IMR-90 (cell line): ENCODE results near the gene ST7. TPM values are rescaled to one million over a fixed set of nuclear protein-coding genes. Genes with fewer than 3 reads are reported as not detected.

Source experiments
- ATAC-seq: fragments of 200-7000 bp; cut with Tn5 transposase; 2 replicates; pipeline ENCODE4 v1.9.1; 2020; ENCODE audit warnings: low read depth, mild to moderate bottlenecking, moderate library complexity
- BruUV-seq: library from RNA; stranded (reverse); fragments of 400-500 nt; replicated peaks from 2 replicates; lab custom pipeline; 2021; lab: Mats Ljungman, UMichigan
- CTCF ChIA-PET: fragments of 300-600 bp; formaldehyde crosslinking; extraction: SDS; loops from one replicate; lab custom pipeline; 2021; ENCODE audit warnings: antibody characterized with exemption; lab: Yijun Ruan, JAX
- POLR2A ChIA-PET: fragments of 300-600 bp; sonication (Branson Sonifier 250); formaldehyde crosslinking; loops from one replicate; lab custom pipeline; 2022; ENCODE audit warnings: antibody characterized with exemption; ENCODE audit not compliant: unreplicated experiment; lab: Charles Lee
- DNase-seq: peaks from one replicate; pipeline ENCODE4 v3.0.0; 2013
- H2AFZ ChIP-seq: replicated peaks from 2 replicates; pipeline ENCODE3; 2013; ENCODE audit warnings: low read length, mild to moderate bottlenecking; ENCODE audit not compliant: poor library complexity
- H2AK5ac ChIP-seq: 2 replicates; pipeline ENCODE4 v1.6.1; 2013; ENCODE audit warnings: low read depth, low read length, inconsistent platforms
- H2AK9ac ChIP-seq: replicated peaks from 2 replicates; pipeline ENCODE3; 2013; ENCODE audit warnings: mild to moderate bottlenecking, low read depth, low read length, moderate library complexity; ENCODE audit not compliant: poor library complexity
- H2BK120ac ChIP-seq: 2 replicates; pipeline ENCODE4 v1.6.1; 2013; ENCODE audit warnings: low read depth, low read length, inconsistent platforms
- H2BK15ac ChIP-seq: 3 replicates; pipeline ENCODE4 v1.6.1; 2013; ENCODE audit warnings: low read depth, low read length, inconsistent platforms
- H2BK20ac ChIP-seq: 2 replicates; pipeline ENCODE4 v1.6.1; 2013; ENCODE audit warnings: low read depth, mild to moderate bottlenecking, inconsistent platforms, low read length, moderate library complexity
- H2BK5ac ChIP-seq: 2 replicates; pipeline ENCODE4 v1.6.1; 2013; ENCODE audit warnings: mild to moderate bottlenecking, low read depth, low read length, inconsistent platforms; ENCODE audit not compliant: poor library complexity, severe bottlenecking
- H3K14ac ChIP-seq: replicated peaks from 2 replicates; pipeline ENCODE4 v1.6.1; 2013; ENCODE audit warnings: low read depth, low read length, inconsistent platforms
- H3K18ac ChIP-seq: 2 replicates; pipeline ENCODE4 v1.6.1; 2013; ENCODE audit warnings: low read depth, low read length, control low read depth
- H3K23ac ChIP-seq: 2 replicates; pipeline ENCODE4 v1.6.1; 2013; ENCODE audit warnings: low read depth, low read length, inconsistent platforms
- H3K27ac ChIP-seq: 2 replicates; pipeline ENCODE4 v1.5.1; 2013; ENCODE audit warnings: mild to moderate bottlenecking, control low read depth, low read length; ENCODE audit not compliant: insufficient read depth
- H3K27me3 ChIP-seq: 2 replicates; pipeline ENCODE4 v1.6.1; 2013; ENCODE audit warnings: low read length; ENCODE audit not compliant: control insufficient read depth, insufficient read depth
- H3K36me3 ChIP-seq: 2 replicates; pipeline ENCODE4 v1.6.1; 2013; ENCODE audit warnings: low read length, mixed read lengths; ENCODE audit not compliant: control insufficient read depth, insufficient read depth
- H3K4ac ChIP-seq: 2 replicates; pipeline ENCODE4 v1.6.1; 2013; ENCODE audit warnings: low read depth, low read length, inconsistent platforms
- H3K4me1 ChIP-seq: 2 replicates; pipeline ENCODE4 v1.6.1; 2013; ENCODE audit warnings: low read length, mixed read lengths; ENCODE audit not compliant: control insufficient read depth, insufficient read depth
- H3K4me2 ChIP-seq: 2 replicates; pipeline ENCODE4 v1.6.1; 2013; ENCODE audit warnings: low read depth, mild to moderate bottlenecking, control low read depth, low read length, moderate library complexity
- H3K4me3 ChIP-seq: 2 replicates; pipeline ENCODE4 v1.5.1; 2013; ENCODE audit warnings: low read depth, mild to moderate bottlenecking, control low read depth, low read length, moderate library complexity; ENCODE audit not compliant: insufficient read depth
- H3K56ac ChIP-seq: 2 replicates; pipeline ENCODE4 v1.6.1; 2013; ENCODE audit warnings: low read length, inconsistent platforms; ENCODE audit not compliant: insufficient read depth; ENCODE audit errors: extremely low read depth
- H3K79me1 ChIP-seq, 2 experiments: 2 replicates each; pipeline ENCODE4 v1.6.1; 2013; ENCODE audit warnings: low read length in 2 of 2, inconsistent platforms in 1 of 2, low read depth in 1 of 2
- H3K9ac ChIP-seq: 2 replicates; pipeline ENCODE4 v1.6.1; 2013; ENCODE audit warnings: low read depth, low read length, control low read depth
- H3K9me1 ChIP-seq: 2 replicates; pipeline ENCODE4 v1.6.1; 2013; ENCODE audit warnings: low read length, inconsistent platforms; ENCODE audit not compliant: insufficient read depth
- H3K9me3 ChIP-seq: 2 replicates; pipeline ENCODE4 v1.6.1; 2013; ENCODE audit warnings: low read length; ENCODE audit not compliant: control insufficient read depth, insufficient read depth
- H4K20me1 ChIP-seq: 2 replicates; pipeline ENCODE4 v1.6.1; 2013; ENCODE audit warnings: low read length, inconsistent platforms; ENCODE audit not compliant: insufficient read depth
- H4K5ac ChIP-seq: 2 replicates; pipeline ENCODE4 v1.6.1; 2013; ENCODE audit warnings: mild to moderate bottlenecking, low read depth, low read length, control low read depth
- H4K8ac ChIP-seq, 2 experiments: 2 replicates each; pipeline ENCODE4 v1.6.1; 2013; ENCODE audit warnings: low read depth in 2 of 2, low read length in 2 of 2, control low read depth in 1 of 2, inconsistent platforms in 1 of 2
- H4K91ac ChIP-seq: 2 replicates; pipeline ENCODE4 v1.6.1; 2013; ENCODE audit warnings: low read depth, low read length, inconsistent platforms; ENCODE audit not compliant: insufficient read depth
- BHLHE40 ChIP-seq: fragments of 150-350 bp; IDR thresholded peaks from 2 replicates; pipeline ENCODE4 v1.6.1; 2016; ENCODE audit warnings: mild to moderate bottlenecking, low read depth, low read length
- CEBPB ChIP-seq: IDR thresholded peaks from 2 replicates; pipeline ENCODE4 v1.6.1; 2012; ENCODE audit warnings: low read depth, low read length, improper control_type of control experiment
- CHD1 ChIP-seq: IDR thresholded peaks from 2 replicates; pipeline ENCODE4 v1.6.1; 2012; ENCODE audit warnings: low read depth, low read length, improper control_type of control experiment
- ELK1 ChIP-seq: fragments of 150-350 bp; IDR thresholded peaks from 2 replicates; pipeline ENCODE4 v1.6.1; 2016; ENCODE audit warnings: low read depth, mild to moderate bottlenecking, low read length, moderate library complexity, borderline replicate concordance
- FOS ChIP-seq: fragments of 150-350 bp; IDR thresholded peaks from 2 replicates; pipeline ENCODE4 v1.6.1; 2016; ENCODE audit warnings: low read depth, low read length
- MAFK ChIP-seq: IDR thresholded peaks from 2 replicates; pipeline ENCODE4 v1.6.1; 2012; ENCODE audit warnings: low read depth, low read length, improper control_type of control experiment
- MAZ ChIP-seq: IDR thresholded peaks from 2 replicates; pipeline ENCODE4 v1.6.1; 2012; ENCODE audit warnings: low read depth, mild to moderate bottlenecking, low read length, improper control_type of control experiment, moderate library complexity, borderline replicate concordance
- POLR2A ChIP-seq: IDR thresholded peaks from 2 replicates; pipeline ENCODE4 v1.6.1; 2012; ENCODE audit warnings: mild to moderate bottlenecking, low read depth, low read length
- RAD21 ChIP-seq: IDR thresholded peaks from 2 replicates; pipeline ENCODE4 v1.6.1; 2012; ENCODE audit warnings: low read length, improper control_type of control experiment
- RCOR1 ChIP-seq: IDR thresholded peaks from 2 replicates; pipeline ENCODE4 v1.6.1; 2012; ENCODE audit warnings: mild to moderate bottlenecking, low read length, improper control_type of control experiment; ENCODE audit not compliant: insufficient replicate concordance
- RFX5 ChIP-seq: IDR thresholded peaks from 2 replicates; pipeline ENCODE4 v1.8.0; 2012; ENCODE audit warnings: low read depth, mild to moderate bottlenecking, low read length, moderate library complexity
- SMC3 ChIP-seq: fragments of 150-350 bp; IDR thresholded peaks from 2 replicates; pipeline ENCODE4 v1.6.1; 2016; ENCODE audit warnings: low read depth, mild to moderate bottlenecking, antibody characterized with exemption, low read length, moderate library complexity
- WGBS, 2 experiments: methylation state at CpG; one replicate each; pipeline versions ENCODE4 v1.1.5 to v1.1.7; 2013; ENCODE audit warnings: missing lambda C conversion rate in 2 of 2; ENCODE audit not compliant: insufficient read length in 1 of 2; ENCODE audit errors: extremely low coverage in 2 of 2; 5-methylcytosine and 5-hydroxymethylcytosine counted together
- dilution Hi-C: fragments of 300-500 bp; cut with HindIII; formaldehyde crosslinking; loops from one replicate; pipeline ENCODE4 v1.14.3; 2018; ENCODE audit warnings: low sequenced_read_pairs; ENCODE audit not compliant: unreplicated experiment
- in situ Hi-C: fragments of 300-500 bp; cut with MboI; formaldehyde crosslinking; loops from 3 replicates; pipeline ENCODE4 v1.14.3; 2019; ENCODE audit warnings: low sequenced_read_pairs, inconsistent platforms, mixed read lengths
- intact Hi-C: fragments of 100-400 bp; cut with micrococcal nuclease; formaldehyde crosslinking; loops from 2 replicates; pipeline ENCODE4 v1.10.0; 2022
- polyA plus RNA-seq, 3 experiments: library from polyadenylated mRNA; depleted of rRNA; stranded (reverse); fragments of >200 nt; gene quantifications; 2 replicates each; pipeline ENCODE4 v1.2.3, GENCODE V29; 2012; ENCODE audit warnings: low replicate concordance in 1 of 3
- total RNA-seq: library from RNA; depleted of rRNA; stranded (reverse); fragments of >200 nt; gene quantifications from 2 replicates; pipeline ENCODE4 v1.2.3, GENCODE V29; 2012
- TF ChIP-seq, protein P1 (sequence below): conservative IDR thresholded peaks from 2 replicates; pipeline ENCODE4 v1.5.1; 2012; ENCODE audit warnings: mild to moderate bottlenecking, low read depth, low read length, improper control_type of control experiment

ST7 gene
- total and polyA plus RNA-seq, 2 of the 4 experiments (the other 2 are of a cell fraction): 18.6 to 26.0 TPM

- no peak overlapping the region for H2BK120ac ChIP-seq
- no CpG with 5 or more reads among the region's 2 CpGs for WGBS, 2 experiments
- H3K27ac ChIP-seq: no peak overlapping the region
- intact Hi-C loops (no loop called here), dilution Hi-C loops (no loop called here), in situ Hi-C loops (loop anchor here (5.0 kb wide), 2 partner anchors 129 to 184 kb away; no protein-coding TSS in a partner anchor)
- H3K4me2 ChIP-seq: no peak overlapping the region
- no peak overlapping the region for H2BK15ac ChIP-seq
- H2AK9ac ChIP-seq: no peak overlapping the region
- no peak overlapping the region for H4K5ac ChIP-seq
- H3K56ac ChIP-seq: no peak overlapping the region
- H3K18ac ChIP-seq: no peak overlapping the region
- H3K4ac ChIP-seq: no peak overlapping the region
- H3K9me1 ChIP-seq: no peaks in the 10 kb centered on the region
- no peaks in the 10 kb centered on the region for H3K27me3 ChIP-seq
- H3K14ac ChIP-seq: no peak overlapping the region
- H3K36me3 ChIP-seq: no peaks in the 10 kb centered on the region
- no peak overlapping the region for H2BK20ac ChIP-seq
- H3K9ac ChIP-seq: no peak overlapping the region
- no peaks in the 10 kb centered on the region; the same call in 1 of the 2 replicates for H3K4me1 ChIP-seq
- ATAC-seq: no peak
- H3K23ac ChIP-seq: no peak overlapping the region
- no peaks in the 10 kb centered on the region for H4K20me1 ChIP-seq
- TF ChIP-seq FOS (no peak), CHD1 (no peak), POLR2A (no peak), ELK1 (no peak), SMC3 (no peak), RAD21 (no peak), RCOR1 (no peak), MAFK (no peak), RFX5 (no peak), CEBPB (no peak), MAZ (no peak), BHLHE40 (no peak)
- TF ChIP-seq, protein P1, sequence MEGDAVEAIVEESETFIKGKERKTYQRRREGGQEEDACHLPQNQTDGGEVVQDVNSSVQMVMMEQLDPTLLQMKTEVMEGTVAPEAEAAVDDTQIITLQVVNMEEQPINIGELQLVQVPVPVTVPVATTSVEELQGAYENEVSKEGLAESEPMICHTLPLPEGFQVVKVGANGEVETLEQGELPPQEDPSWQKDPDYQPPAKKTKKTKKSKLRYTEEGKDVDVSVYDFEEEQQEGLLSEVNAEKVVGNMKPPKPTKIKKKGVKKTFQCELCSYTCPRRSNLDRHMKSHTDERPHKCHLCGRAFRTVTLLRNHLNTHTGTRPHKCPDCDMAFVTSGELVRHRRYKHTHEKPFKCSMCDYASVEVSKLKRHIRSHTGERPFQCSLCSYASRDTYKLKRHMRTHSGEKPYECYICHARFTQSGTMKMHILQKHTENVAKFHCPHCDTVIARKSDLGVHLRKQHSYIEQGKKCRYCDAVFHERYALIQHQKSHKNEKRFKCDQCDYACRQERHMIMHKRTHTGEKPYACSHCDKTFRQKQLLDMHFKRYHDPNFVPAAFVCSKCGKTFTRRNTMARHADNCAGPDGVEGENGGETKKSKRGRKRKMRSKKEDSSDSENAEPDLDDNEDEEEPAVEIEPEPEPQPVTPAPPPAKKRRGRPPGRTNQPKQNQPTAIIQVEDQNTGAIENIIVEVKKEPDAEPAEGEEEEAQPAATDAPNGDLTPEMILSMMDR: no peak
- ChIA-PET POLR2A (no interaction called here), CTCF (interaction anchor here (1.3 to 1.4 kb wide), 4 partner anchors 9 to 132 kb away, joined by 3 to 4 read pairs (median 4); no protein-coding TSS in a partner anchor)
- BruUV-seq: no TSS peak
- no peak overlapping the region for H2AFZ ChIP-seq
- no peak for DNase-seq
- no peak overlapping the region for H3K4me3 ChIP-seq
- peaks cover 3 to 5% of the 10 kb centered on the region in 2 experiments; a peak in 3 of 4 replicates for H3K79me1 ChIP-seq
- no peak overlapping the region for H4K91ac ChIP-seq
- H2AK5ac ChIP-seq: no peak overlapping the region
- no peaks in the 10 kb centered on the region for H3K9me3 ChIP-seq
- no peak overlapping the region for H4K8ac ChIP-seq
- no peak overlapping the region for H2BK5ac ChIP-seq
Observed at GRCh38 chr7:117116211-117116610, 162.9 kb downstream of the ST7 start.
